ENCODE data around the gene MCM8.

Gene MCM8

DNA sequence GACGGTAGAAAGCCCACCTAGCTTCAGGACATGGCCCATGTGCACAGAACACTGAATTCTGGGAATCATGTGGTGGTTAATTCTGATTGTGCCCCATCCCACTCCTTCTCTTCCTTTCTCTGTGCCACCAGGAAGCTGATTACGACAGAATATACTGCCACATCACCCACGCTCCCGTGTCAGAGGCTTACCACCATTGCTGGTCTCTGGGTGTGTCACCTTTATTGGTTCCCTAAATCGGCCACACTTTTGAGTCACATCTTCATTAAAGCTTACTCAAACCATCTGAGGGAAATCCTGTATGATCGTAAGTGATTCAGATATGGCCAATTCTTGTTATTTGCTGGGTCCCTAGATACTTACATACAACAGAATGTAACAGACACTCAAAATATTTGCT, 3.2 kb upstream of the MCM8 start:
- peak; percentile 54 for DNase-seq (ENCODE audit: low read depth)

GRCh38 chr20:5949943-5950270, 545 bp upstream of the MCM8 start:
- no peak for DNase-seq (ENCODE audit: low read depth)

- DNase-seq (ENCODE audit: low read depth) = no peak
Measured at GRCh38 chr20:5967469-5967868, 17.0 kb downstream of the MCM8 start.

DNA sequence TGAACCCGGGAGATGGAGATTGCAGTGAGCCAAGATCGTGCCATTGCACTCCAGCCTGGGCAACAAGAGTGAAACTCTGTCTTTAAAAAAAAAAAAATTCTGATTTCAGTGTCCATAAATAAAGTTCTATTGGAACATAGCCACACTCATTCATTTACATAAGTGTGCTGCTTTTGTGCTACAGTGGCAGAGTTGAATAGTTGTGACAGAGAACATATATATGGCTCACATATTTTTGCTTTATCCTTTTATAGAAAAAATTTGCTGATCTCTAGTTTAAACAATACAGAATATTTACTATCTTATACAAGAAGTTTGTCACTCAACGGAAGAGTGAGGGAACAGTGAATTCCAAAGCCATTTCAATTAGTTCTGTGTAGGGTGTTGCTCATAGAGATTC, 18.0 kb downstream of the MCM8 start:
- no peak for DNase-seq (ENCODE audit: low read depth)

DNA sequence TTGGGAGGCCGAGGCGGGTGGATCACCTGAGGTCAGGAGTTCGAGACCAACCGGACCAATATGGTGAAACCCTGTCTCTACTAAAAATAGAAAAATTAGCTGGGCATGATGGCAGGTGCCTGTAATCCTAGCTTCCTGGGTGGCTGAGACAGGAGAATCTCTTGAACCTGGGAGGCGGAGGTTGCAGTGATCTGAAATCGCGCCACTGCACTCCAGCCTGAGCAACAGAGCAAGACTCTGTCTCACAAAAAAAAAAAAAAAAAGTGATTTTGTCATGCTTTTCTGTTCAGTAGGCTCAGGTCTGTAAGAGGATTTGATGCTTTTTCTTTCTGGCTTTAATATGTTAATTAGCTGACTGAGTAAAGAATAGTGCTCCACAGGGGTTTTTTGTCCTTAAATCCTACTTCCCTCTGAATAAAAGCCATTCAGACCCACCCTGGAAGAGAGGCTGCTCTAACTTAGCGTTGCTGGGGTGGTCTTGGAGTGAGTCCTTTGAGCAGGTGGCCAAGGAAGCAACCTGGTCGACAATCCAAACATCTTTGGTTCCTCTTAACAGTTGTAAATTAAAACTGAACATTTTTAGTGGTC, 19.0 kb downstream of the MCM8 start:
- no peak for DNase-seq (ENCODE audit: low read depth)

DNA sequence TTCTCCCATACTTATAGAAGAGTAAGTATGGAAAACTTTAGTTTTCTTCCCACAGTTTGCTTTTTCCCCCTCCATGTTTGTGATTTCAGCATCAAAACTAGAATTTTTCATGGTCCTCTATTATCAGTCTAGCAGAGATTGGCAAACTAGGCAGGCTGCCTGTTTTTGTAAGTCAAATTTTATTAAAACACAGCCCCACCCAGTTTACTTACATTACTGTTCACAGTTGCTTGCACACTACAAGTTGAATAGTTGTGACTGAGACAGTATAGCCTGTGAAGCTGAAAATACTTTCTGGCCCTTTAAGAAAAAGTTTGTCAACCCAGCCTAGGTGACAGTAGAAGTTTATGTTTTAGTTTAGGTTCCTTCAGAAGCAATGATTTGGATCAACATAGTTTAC, 19.5 kb downstream of the MCM8 start:
- DNase-seq (ENCODE audit: low read depth) = no peak

- no peak for DNase-seq (ENCODE audit: low read depth)
Measured at GRCh38 chr20:5970381-5970780, 19.9 kb downstream of the MCM8 start.

DNA sequence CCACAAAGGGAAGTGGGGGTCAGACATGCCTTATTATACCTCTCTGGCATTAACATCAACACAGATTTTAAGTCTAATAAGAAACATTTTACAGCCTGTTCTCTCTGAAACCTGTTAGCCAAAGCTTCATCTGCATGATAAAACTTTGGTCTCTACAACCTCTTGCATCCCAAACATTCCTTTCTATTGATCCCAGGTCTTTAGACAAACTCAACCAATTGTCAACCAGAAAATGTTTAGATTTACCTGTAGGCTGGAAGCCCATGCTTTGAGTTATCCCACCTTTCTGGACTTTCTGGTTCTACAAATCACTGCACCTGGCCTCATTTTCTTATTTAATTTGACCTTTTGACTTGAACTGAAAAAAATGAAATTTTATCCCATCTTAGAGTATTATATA, 20.8 kb downstream of the MCM8 start:
- DNase-seq (ENCODE audit: low read depth) = no peak

DNA sequence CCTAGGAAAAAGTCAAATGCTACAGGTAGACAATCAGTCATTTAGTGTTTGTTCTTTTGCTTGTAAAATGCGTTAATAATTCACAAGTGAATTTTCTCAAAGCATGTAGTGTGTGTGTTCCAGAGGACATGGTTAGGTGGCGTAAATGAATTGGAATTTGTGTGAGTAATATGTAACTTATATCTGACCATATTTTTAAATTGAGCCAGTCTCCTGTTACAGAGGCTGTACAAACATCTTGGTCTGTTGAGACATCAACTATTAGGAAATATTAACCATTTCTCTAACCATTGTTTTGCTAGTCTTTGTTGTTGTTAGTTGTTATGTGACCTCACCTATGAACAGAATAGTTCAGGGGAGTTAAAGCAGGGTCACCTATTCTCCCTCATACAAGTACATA, 22.7 kb downstream of the MCM8 start:
- peak; percentile 89 for DNase-seq (ENCODE audit: low read depth)

- no peak for DNase-seq (ENCODE audit: low read depth)
Measured at GRCh38 chr20:5973971-5974370, 23.5 kb downstream of the MCM8 start.

- no peak for DNase-seq (ENCODE audit: low read depth)
Measured at GRCh38 chr20:5974531-5974930, 24.1 kb downstream of the MCM8 start.

- no peak for DNase-seq (ENCODE audit: low read depth)
Measured at GRCh38 chr20:5975778-5976177, 25.3 kb downstream of the MCM8 start.

- no peak for DNase-seq (ENCODE audit: low read depth)
Measured at GRCh38 chr20:5977223-5977622, 26.8 kb downstream of the MCM8 start.

- no peak for DNase-seq (ENCODE audit: low read depth)
Measured at GRCh38 chr20:5977975-5978374, 27.5 kb downstream of the MCM8 start.

DNA sequence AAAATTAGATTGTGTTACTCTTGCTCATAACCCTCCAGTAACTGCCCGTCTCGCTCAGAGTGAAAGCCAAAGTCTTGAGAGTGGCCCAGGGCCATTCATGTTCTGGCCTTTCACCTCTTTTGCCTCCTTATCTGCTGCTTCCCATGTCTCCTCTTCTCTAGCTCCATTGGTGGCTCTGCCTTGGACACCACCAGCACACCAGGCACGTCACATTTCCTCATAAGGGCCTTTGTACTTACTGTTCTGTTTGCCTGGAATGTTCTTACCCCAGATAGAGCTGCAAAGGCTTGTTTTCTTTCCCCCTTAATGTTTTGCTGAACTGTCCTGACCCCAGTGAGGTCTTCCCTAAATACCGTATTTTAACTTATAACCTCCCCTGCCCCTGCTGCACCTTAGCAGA, 29.3 kb downstream of the MCM8 start:
- DNase-seq (ENCODE audit: low read depth) = no peak

DNA sequence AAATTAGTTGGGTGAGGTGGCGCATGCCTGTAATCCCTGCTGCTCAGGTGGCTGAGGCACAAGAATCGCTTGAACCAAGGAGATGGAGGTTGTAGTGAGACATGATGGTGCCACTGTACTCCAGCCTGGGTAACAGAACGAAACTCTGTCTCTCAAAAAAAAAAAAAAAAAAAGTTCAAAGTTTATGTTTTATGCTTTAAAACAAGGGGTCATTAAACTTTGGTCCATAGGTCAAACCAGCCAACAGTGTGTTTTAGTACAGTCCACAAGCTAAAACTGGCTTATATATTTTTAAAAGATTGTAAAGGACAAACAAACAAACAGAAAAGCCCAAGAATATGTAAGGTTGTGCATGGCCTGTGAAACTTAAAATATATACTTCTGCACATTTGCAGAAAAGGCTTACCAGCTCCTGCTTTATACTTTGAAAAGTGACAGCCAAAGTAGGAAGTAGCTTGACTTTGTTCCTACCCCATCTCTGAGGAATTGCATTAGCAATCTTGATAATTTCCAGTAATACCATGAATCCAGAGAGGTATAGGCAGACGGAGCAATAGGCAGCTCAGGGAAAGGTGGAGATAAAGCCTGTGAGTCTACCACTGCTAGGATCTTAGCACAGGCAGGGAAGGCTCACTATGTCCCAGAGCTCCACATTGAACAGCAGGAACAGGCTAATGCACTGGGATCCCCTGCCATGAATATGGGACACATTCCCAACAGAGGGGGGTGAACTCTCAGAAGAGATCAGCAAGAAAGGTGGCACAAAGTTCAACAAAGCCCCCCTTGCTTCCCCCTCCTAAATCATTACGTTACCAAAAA, 30.5 kb downstream of the MCM8 start:
- DNase-seq (ENCODE audit: low read depth) = no peak

- no peak for DNase-seq (ENCODE audit: low read depth)
Measured at GRCh38 chr20:5987383-5987782, 36.9 kb downstream of the MCM8 start.

DNA sequence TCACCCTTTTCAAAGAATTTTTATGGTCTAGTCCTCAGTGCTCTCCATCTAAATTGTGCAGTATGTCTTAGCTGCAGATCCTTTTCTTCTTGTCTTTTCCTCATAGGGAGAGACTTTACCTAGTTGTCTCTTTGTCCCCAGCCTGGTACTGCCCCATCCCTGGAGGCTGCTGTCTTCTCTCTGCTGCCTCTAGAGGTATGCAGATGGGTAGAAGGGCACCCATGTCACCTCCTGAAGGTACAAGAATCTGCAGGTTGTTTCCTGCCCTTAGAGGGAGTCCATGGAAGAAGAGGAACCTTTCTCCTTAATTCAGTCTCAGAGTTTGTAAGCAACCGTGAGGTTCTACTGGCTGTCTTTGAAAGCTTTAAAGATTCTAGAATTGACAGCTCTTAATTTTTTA, 39.1 kb downstream of the MCM8 start:
- DNase-seq (ENCODE audit: low read depth) = no peak

DNA sequence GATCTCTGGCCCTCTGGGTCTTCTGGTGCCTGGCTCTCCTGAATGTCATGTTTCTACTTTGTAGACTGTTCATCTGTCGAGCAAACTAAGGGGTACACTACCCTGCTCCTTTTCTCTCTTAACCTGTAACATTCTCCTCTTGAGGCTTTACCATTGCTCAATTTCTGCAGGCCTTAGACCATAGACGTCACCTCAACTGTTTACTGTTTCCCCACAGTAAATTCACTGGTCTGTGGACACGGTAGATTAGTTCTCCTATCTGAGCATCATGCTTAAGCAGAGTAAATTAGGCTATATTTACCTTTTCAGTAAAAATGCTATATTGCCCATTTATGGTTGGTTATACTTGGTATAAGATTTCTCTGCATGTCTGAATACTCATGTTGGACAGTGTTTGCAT, 40.5 kb downstream of the MCM8 start:
- DNase-seq (ENCODE audit: low read depth) = no peak

DNA sequence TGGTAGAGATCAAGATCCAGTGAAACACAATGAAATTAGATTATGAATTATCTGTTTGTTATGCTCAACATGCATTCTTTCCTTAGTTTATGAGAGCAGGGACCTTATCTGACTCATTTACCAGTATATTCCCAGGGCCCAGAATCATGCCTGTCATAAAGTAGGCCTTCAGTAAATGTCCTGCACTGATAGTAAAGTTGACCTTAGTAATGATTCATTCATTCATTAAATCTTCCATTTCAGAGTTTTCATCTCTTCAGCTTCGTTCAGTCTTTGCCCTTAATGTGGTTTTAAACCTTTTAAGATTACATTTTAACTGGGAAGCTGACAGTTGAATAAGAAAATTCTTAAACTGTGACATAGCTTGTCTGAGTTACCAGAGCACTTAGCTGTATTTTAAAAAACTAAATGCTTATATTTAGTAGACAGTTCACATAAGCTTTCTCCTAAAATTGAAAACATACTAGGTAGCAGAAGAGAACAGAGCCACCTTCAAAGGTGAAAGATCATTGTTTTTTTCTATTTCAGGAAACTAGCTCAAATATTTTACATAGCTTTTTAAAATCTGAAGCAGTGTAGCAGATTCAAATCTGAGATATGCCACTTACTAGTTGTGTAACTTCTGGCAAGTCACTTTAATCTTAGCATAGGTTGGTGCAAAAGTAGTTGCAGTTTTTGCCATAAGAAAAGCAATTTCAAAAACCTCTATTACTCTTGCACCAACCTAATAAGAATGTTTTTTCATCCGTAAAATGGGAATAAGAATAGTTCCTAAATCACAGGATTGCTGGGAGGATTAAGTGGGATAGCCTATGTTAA, 41.4 kb downstream of the MCM8 start:
- DNase-seq (ENCODE audit: low read depth) = no peak

GRCh38 chr20:5996765-5997164, 46.3 kb downstream of the MCM8 start:
- DNase-seq (ENCODE audit: low read depth) = no peak

- no peak for DNase-seq (ENCODE audit: low read depth)
Measured at GRCh38 chr20:5999783-6000182, 49.3 kb downstream of the MCM8 start.

GRCh38 chr20:6000871-6001270, 50.4 kb downstream of the MCM8 start:
- DNase-seq (ENCODE audit: low read depth) = no peak

Measured in HS-5 (cell line).